Esophagus muscularis mucosa (tissue), 4 donors: ENCODE results near the gene SCO1. TPM values are rescaled to one million over a fixed set of nuclear protein-coding genes. Genes with fewer than 3 reads are reported as not detected.
A peak's percentile ranks its signal among the peaks of the same experiment; 100 is the strongest.

Experiments used
- DNase-seq: peaks from one replicate; pipeline ENCODE4 v3.0.0-alpha.2; 2017; ENCODE audit errors: extremely low spot score
- H3K27ac ChIP-seq, 4 donors: fragments of 200-600 bp; sonication (generic); replicated peaks in 1 of 4; 1 replicate in 3 of 4; 2 replicates in 1 of 4; pipeline ENCODE4 v1.5.1; 2016 to 2019; ENCODE audit warnings: mild to moderate bottlenecking in 1 of 4
- H3K27me3 ChIP-seq, 4 donors: fragments of 200-600 bp; sonication (generic); one replicate each; pipeline versions ENCODE4 v1.5.1 to v1.6.0; 2016 to 2019
- H3K36me3 ChIP-seq, 4 donors: fragments of 200-600 bp; sonication (generic); one replicate each; pipeline ENCODE4 v1.5.1; 2016 to 2019
- H3K4me1 ChIP-seq, 4 donors: fragments of 200-600 bp; sonication (generic); one replicate each; pipeline ENCODE4 v1.5.1; 2016 to 2019
- H3K4me3 ChIP-seq, 4 donors: fragments of 200-600 bp; sonication (generic); 1 replicate in 2 of 4; 2 replicates in 2 of 4; pipeline ENCODE4 v1.5.1; 2016 to 2019; ENCODE audit warnings: mild to moderate bottlenecking in 4 of 4, moderate library complexity in 1 of 4
- H3K9me3 ChIP-seq, 4 donors: fragments of 200-600 bp; sonication (generic); 1 replicate in 3 of 4; 2 replicates in 1 of 4; pipeline ENCODE4 v1.5.1; 2016 to 2019
- CTCF ChIP-seq, 3 experiments: fragments of 200-600 bp in 2 of 3; fragments of 450-650 bp in 1 of 3; sonication (generic) in 2 of 3; IDR thresholded peaks; one replicate each; pipeline ENCODE4 v1.5.1; 2017 to 2019; ENCODE audit warnings: antibody characterized with exemption in 3 of 3, mild to moderate bottlenecking in 2 of 3, moderate library complexity in 1 of 3
- EP300 ChIP-seq: sonication (generic); formaldehyde crosslinking; IDR thresholded peaks from one replicate; pipeline ENCODE4 v1.6.1; 2017; ENCODE audit warnings: antibody characterized with exemption
- POLR2A ChIP-seq: fragments of 450-650 bp; IDR thresholded peaks from one replicate; pipeline ENCODE4 v1.6.1; 2017; ENCODE audit warnings: antibody characterized with exemption, moderate library complexity, mild to moderate bottlenecking, low read depth
- POLR2AphosphoS5 ChIP-seq, 2 donors: sonication (generic); formaldehyde crosslinking; IDR thresholded peaks; one replicate each; pipeline ENCODE4 v1.6.1; 2017; ENCODE audit warnings: antibody characterized with exemption in 2 of 2
- WGBS: methylation state at CpG from one replicate; pipeline ENCODE4 v1.1.5; 2018; 5-methylcytosine and 5-hydroxymethylcytosine counted together
- intact Hi-C: fragments of 100-400 bp; cut with DNase I; formaldehyde crosslinking; loops from one replicate; pipeline ENCODE4 v1.15.1; 2023
- total RNA-seq, 4 donors: library from RNA; depleted of rRNA; stranded (reverse); fragments of >200 nt; gene quantifications; one replicate each; pipeline versions ENCODE4 v1.1.0 to v1.2.1, GENCODE V29; 2016

Gene SCO1
- total RNA-seq, 4 donors from 2014 or later, result 16.7 to 23.1 (median 18.6) TPM

GRCh38 chr17:10631048-10631700 lies 66.2 kb downstream of the SCO1 start:
- H3K27me3 ChIP-seq, result no peaks in the 10 kb centered on the region
- H3K9me3 ChIP-seq, result no peaks in the 10 kb centered on the region
- H3K4me3 ChIP-seq, result no peak overlapping the region
- TF ChIP-seq EP300 (no peak), CTCF (IDR thresholded peaks at IDR 0.05) (peak; percentile 53 to 84 (median 62))
- H3K4me1 ChIP-seq, result no peaks in the 10 kb centered on the region
- WGBS, result 47% methylated on average over 18 of the region's 18 CpGs
- no peak for DNase-seq
- no peak overlapping the region for H3K27ac ChIP-seq
- H3K36me3 ChIP-seq, result peaks cover 4 to 67% (median 20%) of the 10 kb centered on the region in 4 donors
- intact Hi-C loops, result no loop called here

GRCh38 chr17:10629706-10630105 lies 67.6 kb downstream of the SCO1 start:
- TF ChIP-seq CTCF (IDR thresholded peaks at IDR 0.05) (no peak), POLR2A (no peak), EP300 (no peak), POLR2AphosphoS5 (IDR thresholded peaks at IDR 0.05) (no peak)
- Histone ChIP-seq H3K9me3 (no peaks in the 10 kb centered on the region), H3K4me3 (no peak overlapping the region), H3K36me3 (peaks cover 4 to 55% (median 15%) of the 10 kb centered on the region in 4 donors), H3K27me3 (no peaks in the 10 kb centered on the region), H3K27ac (no peak overlapping the region), H3K4me1 (no peaks in the 10 kb centered on the region)
- intact Hi-C loops, result no loop called here
- DNase-seq, result no peak
- WGBS, result 93% methylated on average over 12 of the region's 12 CpGs

- no peak overlapping the region for H3K27ac ChIP-seq
- no peaks in the 10 kb centered on the region for H3K9me3 ChIP-seq
- no peaks in the 10 kb centered on the region for H3K4me1 ChIP-seq
- H3K36me3 ChIP-seq, result peaks cover 4 to 46% (median 10%) of the 10 kb centered on the region in 4 donors
- no peak for DNase-seq
- intact Hi-C loops, result no loop called here
- WGBS, result 92% methylated on average over 11 of the region's 13 CpGs
- H3K4me3 ChIP-seq, result no peak overlapping the region
- H3K27me3 ChIP-seq, result no peaks in the 10 kb centered on the region
- TF ChIP-seq CTCF (IDR thresholded peaks at IDR 0.05) (peak in 1 of 3 experiments; percentile 31), EP300 (no peak)
These were observed 68.6 kb downstream of the SCO1 start for GRCh38 chr17:10628756-10629155.

GRCh38 chr17:10626390-10626789 lies 70.9 kb downstream of the SCO1 start:
- Histone ChIP-seq H3K4me1 (no peaks in the 10 kb centered on the region), H3K27me3 (no peaks in the 10 kb centered on the region), H3K27ac (no peak overlapping the region), H3K9me3 (no peaks in the 10 kb centered on the region), H3K4me3 (no peak overlapping the region), H3K36me3 (peaks cover under 1 to 25% (median 10%) of the 10 kb centered on the region in 4 donors)
- WGBS, result 85% methylated on average over 9 of the region's 9 CpGs
- DNase-seq, result no peak
- intact Hi-C loops, result no loop called here
- no peak for TF ChIP-seq CTCF (IDR thresholded peaks at IDR 0.05)
- no peak for TF ChIP-seq POLR2A
- no peak for TF ChIP-seq EP300
- no peak for TF ChIP-seq POLR2AphosphoS5 (IDR thresholded peaks at IDR 0.05)

GRCh38 chr17:10624969-10625368 lies 72.4 kb downstream of the SCO1 start:
- no peaks in the 10 kb centered on the region for H3K9me3 ChIP-seq
- H3K27ac ChIP-seq, result no peak overlapping the region
- TF ChIP-seq POLR2AphosphoS5 (IDR thresholded peaks at IDR 0.05) (no peak), EP300 (no peak)
- no peaks in the 10 kb centered on the region for H3K4me1 ChIP-seq
- no peaks in the 10 kb centered on the region for H3K27me3 ChIP-seq
- intact Hi-C loops, result no loop called here
- H3K36me3 ChIP-seq, result peaks cover 0 to 14% (median 8%) of the 10 kb centered on the region in 4 donors
- H3K4me3 ChIP-seq, result no peak overlapping the region
- no peak for DNase-seq
- 86% methylated on average over 11 of the region's 11 CpGs for WGBS
